GM18520 (cell line): Measurements from ENCODE around the gene SMPDL3A.

Experiments used
- ATAC-seq: cut with Tn5 transposase; IDR thresholded peaks from one replicate; pipeline ENCODE4 v1.9.1; 2021; ENCODE audit not compliant: unreplicated experiment

The SMPDL3A gene

DNA sequence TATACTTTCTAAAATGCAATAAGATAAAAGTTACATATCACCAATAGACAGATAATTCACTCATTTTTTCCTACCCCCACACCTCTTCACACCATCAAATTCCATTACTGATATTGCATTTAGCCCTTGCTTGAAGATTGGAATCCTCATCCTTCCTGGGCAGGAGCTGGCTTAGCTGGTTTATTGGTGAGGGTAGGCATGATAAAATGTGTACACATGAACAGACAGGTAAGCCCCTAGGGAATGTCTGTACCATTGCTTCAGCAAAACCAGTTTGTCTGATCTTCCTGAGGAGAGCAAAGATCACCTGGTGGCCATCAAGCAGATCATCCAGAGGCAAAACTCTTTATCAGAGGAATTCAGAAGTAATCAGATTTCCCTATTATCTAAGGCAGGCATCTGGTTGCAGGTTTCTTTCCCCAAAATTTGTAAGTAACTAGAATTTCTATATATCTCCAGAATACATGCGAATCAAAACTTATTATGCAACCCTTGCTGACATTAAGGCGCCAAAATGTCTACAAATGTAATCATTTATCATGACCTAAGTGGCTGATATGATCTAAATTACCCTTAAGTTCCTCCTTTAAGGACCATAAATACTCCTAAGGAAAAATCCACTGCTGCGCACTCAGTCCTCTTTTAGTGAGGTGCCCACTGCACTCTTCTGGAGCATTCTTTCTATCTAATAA is 16.2 kb upstream of the SMPDL3A start:
- ATAC-seq = no peak

DNA sequence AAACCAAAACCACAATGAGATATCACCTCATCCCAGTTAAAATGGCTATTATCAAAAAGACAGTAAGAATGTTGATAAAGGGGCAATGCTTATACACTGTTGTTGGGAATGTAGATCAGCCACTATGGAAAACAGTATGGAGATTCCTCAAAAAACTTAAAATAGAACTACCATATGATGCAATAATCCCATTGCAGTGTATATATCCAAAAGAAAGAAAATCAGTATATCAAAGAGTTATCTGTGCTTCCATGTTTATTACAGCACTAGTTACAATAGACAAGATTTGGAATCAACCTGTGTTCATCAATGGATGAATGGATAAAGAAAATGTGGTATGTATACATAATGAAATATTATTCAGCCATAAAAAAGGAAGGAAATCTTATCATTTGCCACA is 13.1 kb upstream of the SMPDL3A start:
- no peak for ATAC-seq

DNA sequence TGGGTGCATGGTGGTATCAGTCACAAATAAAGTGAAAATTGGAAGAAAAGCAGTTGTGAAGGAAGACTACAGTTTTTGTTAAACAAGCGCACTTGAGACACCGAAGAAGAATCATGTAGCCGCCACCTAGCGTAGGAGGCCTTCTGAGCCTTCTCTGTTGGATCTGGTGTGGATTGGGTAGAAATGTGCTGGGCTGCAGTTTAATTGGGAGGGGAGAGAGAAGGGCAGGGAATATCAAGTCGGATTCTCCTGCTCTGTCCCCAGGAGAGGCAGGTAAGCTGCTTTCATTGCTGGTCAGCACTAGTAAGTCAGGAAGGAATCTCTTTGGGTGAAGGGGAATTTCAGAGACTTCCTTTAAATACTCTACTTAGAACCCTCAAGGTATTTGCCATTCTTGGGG is 10.8 kb upstream of the SMPDL3A start:
- ATAC-seq = no peak

DNA sequence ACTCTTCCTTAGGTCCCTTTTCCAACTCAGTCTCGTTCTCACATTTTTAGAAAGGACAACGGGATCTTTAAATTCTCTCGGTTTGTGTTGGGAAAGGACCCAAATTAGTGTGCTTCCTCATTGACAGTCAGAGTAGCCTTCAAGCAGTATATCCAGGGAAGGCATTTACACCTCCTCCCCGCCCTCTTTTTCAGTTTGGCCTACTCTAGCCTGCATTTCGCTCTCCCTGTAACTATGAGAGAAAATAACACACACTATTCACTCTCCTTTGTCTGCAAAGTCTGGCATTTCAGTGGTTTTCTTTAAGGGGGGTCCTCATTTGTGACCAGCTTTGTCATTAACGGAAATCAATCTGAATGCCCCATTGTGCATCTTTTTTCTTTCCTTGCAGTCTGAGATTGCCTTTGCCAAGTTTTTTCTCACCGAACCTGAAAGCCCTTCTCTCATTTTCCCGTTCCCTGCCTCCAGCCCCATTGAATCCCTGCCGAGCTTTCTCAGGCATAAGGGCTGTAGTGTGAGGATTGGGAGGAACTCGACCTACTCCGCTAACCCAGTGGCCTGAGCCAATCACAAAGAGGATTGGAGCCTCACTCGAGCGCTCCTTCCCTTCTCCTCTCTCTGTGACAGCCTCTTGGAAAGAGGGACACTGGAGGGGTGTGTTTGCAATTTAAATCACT is 9.9 kb upstream of the SMPDL3A start:
- no peak for ATAC-seq

DNA sequence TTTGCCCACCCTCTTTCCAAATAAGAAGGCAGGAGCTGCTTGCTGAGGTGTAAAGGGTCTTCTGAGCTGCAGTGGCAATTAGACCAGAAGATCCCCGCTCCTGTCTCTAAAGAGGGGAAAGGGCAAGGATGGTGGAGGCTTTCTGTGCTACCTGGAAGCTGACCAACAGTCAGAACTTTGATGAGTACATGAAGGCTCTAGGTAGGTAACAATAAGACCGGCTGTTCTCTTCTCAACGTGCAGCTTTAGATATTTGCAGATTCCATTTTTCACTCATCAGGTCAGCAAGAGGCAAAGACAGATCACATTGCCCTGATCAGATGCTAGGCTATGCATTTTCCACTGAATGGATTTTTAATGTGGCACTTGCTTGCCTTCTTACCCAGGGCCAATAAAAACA is 9.4 kb upstream of the SMPDL3A start, which contains the start of gene FABP7:
FABP7 (plus strand) TSS at position 50 of the 400 bp plus-strand sequence; CDS start at position 129, 79 bp downstream.
- ATAC-seq = no peak

DNA sequence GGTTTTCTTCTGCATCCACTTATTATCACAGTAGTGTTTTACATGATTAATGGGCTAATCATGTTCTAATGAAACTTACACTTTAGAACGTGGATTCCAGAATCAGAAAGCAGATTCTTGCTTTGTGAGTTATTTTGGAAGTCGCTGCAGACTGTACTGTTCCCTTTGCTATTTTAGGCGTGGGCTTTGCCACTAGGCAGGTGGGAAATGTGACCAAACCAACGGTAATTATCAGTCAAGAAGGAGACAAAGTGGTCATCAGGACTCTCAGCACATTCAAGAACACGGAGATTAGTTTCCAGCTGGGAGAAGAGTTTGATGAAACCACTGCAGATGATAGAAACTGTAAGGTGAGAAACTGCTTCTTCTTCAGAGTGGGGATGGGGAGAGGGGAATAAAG is 8.9 kb upstream of the SMPDL3A start:
- no peak for ATAC-seq

DNA sequence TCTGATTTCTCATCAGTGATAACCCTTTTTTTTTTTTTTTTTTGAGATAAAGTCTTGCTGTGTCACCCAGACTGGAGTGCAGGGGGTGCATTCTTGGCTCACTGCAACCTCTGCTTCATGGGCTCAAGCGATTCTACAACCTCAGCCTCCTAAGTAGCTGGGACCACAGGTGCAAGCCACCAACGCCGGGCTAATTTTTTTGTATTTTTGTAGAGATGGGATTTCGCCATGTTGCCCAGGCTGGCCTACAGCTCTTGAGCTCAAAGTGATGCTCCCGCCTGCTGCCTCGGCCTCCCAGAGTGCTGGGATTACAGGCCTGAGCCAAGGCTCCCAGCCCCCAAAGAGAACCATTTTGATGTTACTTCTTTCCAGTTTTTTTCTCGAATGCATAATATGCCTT is 7.3 kb upstream of the SMPDL3A start:
- no peak for ATAC-seq

DNA sequence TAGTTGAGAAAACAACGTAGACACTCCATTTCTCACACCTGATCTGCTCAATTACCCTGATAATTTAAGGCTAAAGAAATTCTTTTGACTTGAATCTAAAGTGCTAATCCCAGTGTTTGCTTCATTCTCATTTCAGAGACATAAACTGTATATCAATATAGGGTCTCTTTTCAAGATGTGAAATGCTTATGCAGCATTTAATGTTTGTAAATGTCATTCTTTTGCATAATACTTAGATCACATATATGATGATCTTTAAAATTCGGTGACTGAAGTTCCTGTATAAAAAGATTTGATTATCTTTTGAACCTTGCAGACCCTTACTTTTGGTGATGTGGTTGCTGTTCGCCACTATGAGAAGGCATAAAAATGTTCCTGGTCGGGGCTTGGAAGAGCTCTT is 5.7 kb upstream of the SMPDL3A start:
- no peak for ATAC-seq

DNA sequence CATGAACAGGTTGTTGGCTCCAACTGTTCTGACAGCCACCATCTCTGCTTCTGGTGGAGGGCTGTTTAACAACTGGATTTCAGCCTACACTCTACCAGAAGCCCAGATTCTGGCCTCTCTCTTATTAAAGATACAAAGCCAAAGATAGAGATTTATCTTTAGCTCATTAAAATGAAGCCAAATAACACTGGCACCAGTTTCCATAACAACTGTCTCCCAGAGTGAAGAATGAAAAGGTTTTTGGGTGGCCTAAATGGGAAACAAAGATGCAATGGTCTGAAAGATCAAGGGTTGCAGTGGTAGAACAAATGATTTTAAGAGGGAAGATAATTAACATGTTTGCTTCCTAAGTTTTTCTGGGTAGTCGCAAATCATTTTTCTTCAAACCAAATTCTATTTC is 3.2 kb upstream of the SMPDL3A start:
- ATAC-seq = no peak

DNA sequence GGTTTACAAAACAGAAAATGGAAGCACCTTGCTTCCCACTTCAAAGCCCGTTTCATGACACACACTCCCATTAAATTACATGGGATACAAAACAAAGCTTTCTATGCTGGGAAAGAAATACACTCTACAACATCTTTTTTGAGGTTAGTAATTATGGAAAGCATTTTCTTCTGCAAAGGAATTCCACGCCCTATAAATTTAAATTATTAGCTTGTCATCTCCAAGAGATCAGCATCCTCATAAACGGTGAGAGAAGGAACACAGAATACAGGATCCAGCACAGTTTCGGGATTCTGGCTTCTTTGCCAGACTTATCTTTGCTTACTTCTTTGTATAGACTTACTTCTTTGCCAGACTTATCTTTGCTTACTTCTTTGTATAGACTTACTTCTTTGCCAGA is 1.3 kb upstream of the SMPDL3A start:
- ATAC-seq = no peak

DNA sequence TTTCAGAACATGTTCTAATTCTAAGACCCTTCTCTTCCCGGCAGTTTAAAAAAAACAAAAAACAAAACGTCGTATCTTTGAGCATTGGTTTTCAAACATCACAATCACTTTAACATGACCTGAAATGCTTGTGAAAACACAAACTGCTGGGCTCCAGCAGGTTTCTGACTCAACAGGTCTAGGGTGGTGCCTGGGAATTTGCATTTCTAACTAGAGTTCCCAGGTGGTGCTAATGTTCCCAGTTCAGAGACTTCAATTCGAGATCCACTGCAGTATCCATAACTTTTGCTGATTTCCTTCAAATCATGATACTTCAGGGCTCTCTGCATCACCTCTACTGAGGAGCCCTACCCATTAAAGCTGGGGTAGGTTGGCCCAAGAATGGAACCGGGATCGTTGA is 850 bp upstream of the SMPDL3A start:
- ATAC-seq = no peak

DNA sequence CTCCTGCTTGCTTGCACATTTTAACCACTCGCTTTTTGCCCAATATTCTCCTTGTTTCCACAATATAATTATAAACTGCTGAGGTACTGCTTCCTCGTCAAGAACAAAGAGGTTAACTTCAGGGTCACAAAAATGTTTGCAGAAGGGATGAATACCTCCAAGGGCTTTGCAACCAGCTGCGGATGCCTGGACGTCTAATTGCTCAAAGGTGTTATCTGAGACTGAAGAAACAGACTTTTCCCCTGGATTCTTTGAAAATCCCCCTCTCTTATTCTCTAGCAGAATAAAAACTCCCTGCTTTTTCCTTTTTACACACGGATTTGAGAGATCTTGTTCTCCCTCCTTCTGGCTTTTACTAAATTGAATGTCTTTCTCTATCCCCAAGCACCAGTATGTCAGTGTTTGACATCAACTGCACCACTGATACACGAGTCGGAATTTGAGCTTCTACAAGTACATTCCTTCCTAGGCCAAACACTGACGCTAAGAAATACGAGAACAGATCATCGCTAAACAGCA is 336 bp upstream of the SMPDL3A start:
- ATAC-seq = no peak

DNA sequence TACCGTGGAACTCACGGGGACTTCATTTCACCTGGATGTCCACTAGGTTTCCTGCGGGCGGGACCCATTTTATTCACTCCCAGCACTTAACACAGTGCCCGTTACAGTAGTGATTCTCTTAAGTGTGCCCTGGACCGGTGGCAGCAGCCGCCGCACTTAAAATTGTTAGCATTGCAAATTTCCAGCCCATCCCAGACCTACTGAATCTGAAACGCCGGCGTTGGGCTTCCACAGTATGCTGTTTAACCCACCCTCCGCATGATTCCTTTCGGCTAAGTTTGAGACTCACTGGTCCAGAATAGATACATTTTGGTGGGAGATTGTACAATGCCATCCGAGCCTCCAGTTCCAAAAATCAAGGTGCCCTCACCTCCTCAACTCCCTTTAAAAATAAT is 967 bp downstream of the SMPDL3A start:
- ATAC-seq = no peak

DNA sequence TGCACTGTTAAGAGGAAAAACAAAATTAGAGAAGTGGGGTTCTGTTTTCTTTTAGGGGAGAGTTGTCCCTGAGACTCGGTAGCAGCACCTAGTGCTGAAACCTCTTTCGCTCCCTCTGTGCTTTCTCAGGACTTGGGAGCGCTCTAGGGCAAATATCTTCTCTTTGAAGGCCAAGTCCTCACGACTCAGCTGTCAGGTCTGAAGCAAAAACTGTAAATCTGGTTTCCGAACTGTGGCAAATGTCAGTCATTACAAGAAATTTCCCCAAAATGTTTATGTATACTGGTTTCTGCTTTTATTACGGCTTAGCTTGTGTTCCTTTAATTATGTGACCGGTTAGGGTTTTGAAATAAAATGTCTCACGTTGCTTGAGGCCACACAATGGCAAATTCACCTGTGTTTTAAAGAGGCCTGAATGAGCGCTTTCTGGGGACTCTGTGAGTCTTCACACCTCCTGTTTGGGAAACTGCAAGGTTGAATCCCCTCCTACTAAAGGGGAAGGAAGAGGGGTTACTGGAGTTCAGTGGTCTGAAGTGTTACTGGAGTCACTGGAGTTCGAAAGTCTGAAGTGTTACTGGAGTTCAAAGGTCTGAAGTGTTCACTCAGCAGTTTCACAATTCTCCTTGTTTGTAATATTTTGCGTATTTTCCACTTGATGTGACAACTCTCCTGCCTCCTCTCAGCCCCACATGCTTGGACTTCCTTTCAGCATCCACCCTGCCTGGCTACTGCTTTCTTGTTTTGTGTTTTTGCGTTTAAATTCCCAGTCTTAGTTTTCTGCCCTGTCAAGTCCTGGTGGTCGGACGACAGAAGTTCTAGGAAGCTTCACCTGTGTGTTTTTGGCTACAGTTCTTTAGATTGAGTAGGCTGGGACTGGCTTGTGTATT is 1.6 kb downstream of the SMPDL3A start:
- no peak for ATAC-seq

DNA sequence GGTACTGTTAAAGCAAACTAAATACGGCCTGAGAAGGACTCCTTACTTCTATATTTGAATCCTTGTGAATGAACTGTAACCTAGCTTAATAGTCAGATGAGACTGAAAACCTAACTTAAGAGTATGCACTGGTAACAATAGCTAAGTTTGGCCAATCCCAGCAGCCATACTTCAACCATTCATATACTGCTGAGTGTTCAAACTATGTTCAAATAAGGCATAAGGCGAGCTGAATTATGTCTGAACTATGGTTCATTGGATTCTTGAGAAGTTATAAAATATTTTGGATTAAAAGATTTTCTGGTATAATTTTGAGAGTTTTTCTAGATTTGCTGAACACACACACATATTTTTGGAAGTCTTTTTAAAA is 2.2 kb downstream of the SMPDL3A start:
- no peak for ATAC-seq

DNA sequence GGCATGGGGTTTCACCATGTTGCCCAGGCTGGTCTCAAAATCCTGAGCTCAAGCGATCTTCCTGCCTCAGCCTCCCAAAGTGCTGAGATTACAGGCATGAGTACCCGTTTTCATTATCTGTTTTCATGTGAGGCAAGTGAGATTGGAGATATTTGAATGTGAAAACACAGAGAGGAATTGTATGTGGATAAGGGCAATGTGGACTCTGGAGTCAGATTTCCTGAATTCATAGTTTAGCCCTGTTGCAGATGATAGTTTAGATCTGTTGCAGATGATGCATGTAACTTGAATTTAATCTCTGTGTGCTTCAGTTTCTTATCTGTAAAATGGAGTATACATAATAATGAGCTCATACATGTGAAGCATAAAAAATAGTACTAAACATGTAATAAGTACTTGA is 3.7 kb downstream of the SMPDL3A start:
- no peak for ATAC-seq

DNA sequence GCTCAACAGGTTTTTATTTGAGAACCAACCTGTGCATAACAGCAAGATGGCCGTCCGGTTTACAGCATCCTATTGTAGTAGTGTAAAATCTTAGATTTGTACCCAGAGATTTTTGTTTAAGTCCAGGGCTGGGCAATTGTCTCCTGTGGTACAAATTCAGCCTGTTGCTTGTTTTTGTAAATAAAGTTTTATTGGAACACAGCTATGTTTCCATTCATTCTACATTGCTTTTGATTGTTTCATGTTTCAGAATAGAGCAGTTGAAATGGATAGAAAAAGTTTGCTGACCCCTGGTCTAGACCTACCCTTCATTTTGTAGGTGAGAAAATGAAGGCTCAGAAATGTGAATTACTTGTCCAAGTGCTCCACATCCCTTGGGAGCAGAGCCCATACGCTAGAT is 8.5 kb downstream of the SMPDL3A start:
- ATAC-seq = no peak

DNA sequence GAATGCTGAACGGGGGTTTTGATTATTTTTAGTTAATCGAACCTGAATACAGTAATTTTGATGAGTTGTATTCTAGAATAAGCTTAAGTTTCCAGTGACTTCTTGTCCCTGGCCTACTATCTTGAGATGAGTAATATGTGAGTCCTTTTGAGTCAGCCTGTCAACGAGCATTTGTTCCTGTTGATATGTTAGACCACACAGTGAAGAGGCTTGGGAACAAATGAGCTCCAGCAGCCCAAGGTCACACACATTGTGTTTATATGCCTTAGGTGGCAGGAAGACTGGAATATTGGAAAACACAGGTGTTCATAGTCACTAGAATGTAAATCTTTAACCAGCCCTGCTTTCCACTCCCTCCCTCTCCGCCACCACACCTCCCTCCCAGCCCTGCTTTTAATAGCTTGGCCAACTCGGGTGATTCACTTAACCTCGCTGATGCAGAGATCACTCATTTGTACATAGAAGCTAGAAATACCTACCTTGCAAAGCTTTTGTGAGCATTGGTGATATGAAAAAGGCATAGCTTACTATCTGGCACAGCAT is 9.1 kb downstream of the SMPDL3A start:
- ATAC-seq = peak; percentile 86

DNA sequence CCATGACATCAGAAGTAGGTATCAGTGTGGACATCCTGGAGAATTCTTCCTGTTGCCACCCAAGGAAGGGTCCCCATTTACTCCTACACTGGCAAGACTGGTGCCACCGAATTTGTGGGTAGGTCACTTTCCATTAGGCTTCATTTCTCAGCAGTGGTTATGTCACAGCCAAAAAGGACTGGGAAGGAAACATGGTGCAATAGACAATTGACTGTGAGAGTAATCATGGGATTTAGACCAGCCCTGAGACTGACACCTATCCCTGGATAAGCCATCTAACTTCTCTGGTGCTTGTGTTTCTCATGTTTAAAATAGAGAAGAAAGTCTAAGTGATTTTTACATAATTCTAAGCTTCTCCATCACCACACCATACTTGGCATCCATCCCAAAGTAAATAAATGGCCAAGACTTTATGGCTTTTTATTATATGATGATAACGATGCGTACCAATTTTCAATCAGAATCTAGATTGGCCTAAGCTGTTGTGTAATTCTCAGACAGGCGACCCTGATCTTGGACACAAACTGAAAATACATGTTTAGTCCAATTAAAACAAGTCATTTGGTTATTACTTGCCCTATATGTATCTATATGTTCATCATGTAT is 10.2 kb downstream of the SMPDL3A start:
- no peak for ATAC-seq

DNA sequence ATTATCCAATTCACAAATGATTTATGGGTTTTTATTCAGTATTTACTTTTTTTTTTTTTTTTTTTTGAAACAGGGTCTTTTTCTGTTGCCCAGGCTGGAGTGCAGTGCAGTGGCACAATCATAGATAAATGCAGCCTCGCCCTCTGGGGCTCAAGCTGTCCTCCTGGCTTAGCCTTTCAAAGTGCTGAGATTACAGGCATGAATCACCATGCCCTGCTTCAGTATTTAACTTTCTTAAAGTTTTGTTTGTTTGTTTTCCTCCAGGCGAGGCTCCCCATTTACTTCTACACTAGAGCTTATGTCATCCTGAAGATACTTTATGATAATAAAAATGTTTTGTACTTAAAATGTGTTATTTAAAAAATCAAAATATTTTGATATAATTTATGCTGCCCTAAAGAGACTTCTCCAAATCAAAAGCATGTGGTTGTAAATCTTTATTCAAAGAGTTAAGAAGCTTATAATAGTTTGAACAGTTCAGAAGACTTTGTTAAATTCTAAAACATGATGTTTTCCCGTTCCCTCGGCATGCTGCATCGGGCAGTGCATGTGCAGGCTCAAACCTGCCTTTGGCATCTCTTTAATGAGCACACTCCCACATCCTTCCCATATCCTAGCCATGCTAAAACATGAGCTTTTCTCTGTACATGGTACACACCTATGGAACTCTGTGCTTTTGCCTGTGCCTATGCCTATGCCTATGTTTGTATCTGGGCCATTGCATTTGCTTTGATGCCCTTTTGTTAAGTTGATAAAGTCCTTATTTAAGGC is 11.0 kb downstream of the SMPDL3A start:
- no peak for ATAC-seq
